NCI-H460 (cell line): ENCODE data around the gene EIF3K. TPM values are rescaled to one million over a fixed set of nuclear protein-coding genes. Genes with fewer than 3 reads are reported as not detected.
"Not testable (repeated sequence)": the region's sequence is repeated elsewhere in the genome, so short reads cannot be mapped to it uniquely, and the experiment has no call there.

Source experiments
- DNase-seq: peaks from one replicate; pipeline ENCODE4 v3.0.0-alpha.2; 2016; ENCODE audit warnings: low read depth; ENCODE audit errors: extremely low read depth
- polyA plus RNA-seq: library from polyadenylated mRNA; depleted of rRNA; stranded (reverse); fragments of >200 nt; gene quantifications from 2 replicates; pipeline ENCODE4 v1.2.3, GENCODE V29; 2014; cell fraction: nucleus; rRNA removed
- total RNA-seq: library from RNA; depleted of rRNA; stranded (reverse); fragments of >200 nt; shearing (Covaris generic); gene quantifications from 2 replicates; pipeline ENCODE4 v1.2.3, GENCODE V29; 2014; rRNA removed

The EIF3K gene
- 194 and 195 TPM in 2 replicates for total RNA-seq
- 162 and 177 TPM in 2 replicates for polyA plus RNA-seq

GRCh38 chr19:38618590-38619360 lies at the start of gene EIF3K:
Gene EIF3K (plus strand): TSS chr19:38619188. CDS start chr19:38619269, 81 bp downstream.
- peak; percentile 96 for DNase-seq

- DNase-seq, result no peak
Observed at GRCh38 chr19:38569368-38569983, 49.5 kb upstream of the EIF3K start.

GRCh38 chr19:38571682-38572081 lies 47.3 kb upstream of the EIF3K start:
- DNase-seq, result no peak

GRCh38 chr19:38577826-38578225 lies 41.2 kb upstream of the EIF3K start:
- DNase-seq, result no peak

- DNase-seq, result not testable (repeated sequence)
Observed at GRCh38 chr19:38579304-38579703, 39.7 kb upstream of the EIF3K start.

- DNase-seq, result no peak
Observed at GRCh38 chr19:38580080-38580479, 38.9 kb upstream of the EIF3K start.

GRCh38 chr19:38583219-38583984 lies 35.6 kb upstream of the EIF3K start:
- no peak for DNase-seq

GRCh38 chr19:38583985-38584305 lies 35.0 kb upstream of the EIF3K start:
- no peak for DNase-seq

GRCh38 chr19:38587562-38587961 lies 31.4 kb upstream of the EIF3K start:
- no peak for DNase-seq

- DNase-seq, result no peak
Observed at GRCh38 chr19:38588041-38588440, 30.9 kb upstream of the EIF3K start.

- no peak for DNase-seq
Observed at GRCh38 chr19:38592940-38593339, 26.0 kb upstream of the EIF3K start.

- DNase-seq, result peak; percentile 11
Observed at GRCh38 chr19:38596057-38596981, 22.7 kb upstream of the EIF3K start.

GRCh38 chr19:38597075-38597474 lies 21.9 kb upstream of the EIF3K start:
- no peak for DNase-seq

GRCh38 chr19:38599722-38600121 lies 19.3 kb upstream of the EIF3K start:
- DNase-seq, result no peak

GRCh38 chr19:38602856-38603255 lies 16.1 kb upstream of the EIF3K start:
- DNase-seq, result not testable (repeated sequence)

- DNase-seq, result no peak
Observed at GRCh38 chr19:38606131-38606530, 12.9 kb upstream of the EIF3K start.

- DNase-seq, result no peak
Observed at GRCh38 chr19:38614289-38614688, 4.7 kb upstream of the EIF3K start.

GRCh38 chr19:38615007-38615581 lies 3.9 kb upstream of the EIF3K start:
- DNase-seq, result no peak

GRCh38 chr19:38616265-38616664 lies 2.7 kb upstream of the EIF3K start:
- DNase-seq, result no peak

GRCh38 chr19:38617283-38617763 lies 1.7 kb upstream of the EIF3K start:
- no peak for DNase-seq
